ENCODE results near the gene PCDHB5.
"Not testable (repeated sequence)": the region's sequence is repeated elsewhere in the genome, so short reads cannot be mapped to it uniquely, and the experiment has no call there.

The PCDHB5 gene

GRCh38 chr5:141180313-141180712, 45.3 kb downstream of the PCDHB5 start:
- TF ChIP-seq, protein P1, sequence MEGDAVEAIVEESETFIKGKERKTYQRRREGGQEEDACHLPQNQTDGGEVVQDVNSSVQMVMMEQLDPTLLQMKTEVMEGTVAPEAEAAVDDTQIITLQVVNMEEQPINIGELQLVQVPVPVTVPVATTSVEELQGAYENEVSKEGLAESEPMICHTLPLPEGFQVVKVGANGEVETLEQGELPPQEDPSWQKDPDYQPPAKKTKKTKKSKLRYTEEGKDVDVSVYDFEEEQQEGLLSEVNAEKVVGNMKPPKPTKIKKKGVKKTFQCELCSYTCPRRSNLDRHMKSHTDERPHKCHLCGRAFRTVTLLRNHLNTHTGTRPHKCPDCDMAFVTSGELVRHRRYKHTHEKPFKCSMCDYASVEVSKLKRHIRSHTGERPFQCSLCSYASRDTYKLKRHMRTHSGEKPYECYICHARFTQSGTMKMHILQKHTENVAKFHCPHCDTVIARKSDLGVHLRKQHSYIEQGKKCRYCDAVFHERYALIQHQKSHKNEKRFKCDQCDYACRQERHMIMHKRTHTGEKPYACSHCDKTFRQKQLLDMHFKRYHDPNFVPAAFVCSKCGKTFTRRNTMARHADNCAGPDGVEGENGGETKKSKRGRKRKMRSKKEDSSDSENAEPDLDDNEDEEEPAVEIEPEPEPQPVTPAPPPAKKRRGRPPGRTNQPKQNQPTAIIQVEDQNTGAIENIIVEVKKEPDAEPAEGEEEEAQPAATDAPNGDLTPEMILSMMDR (IDR thresholded peaks at IDR 0.05; ENCODE audit: low read depth, low read length), result no peak
- TF ChIP-seq POLR2A (IDR thresholded peaks at IDR 0.05; ENCODE audit: extremely low read depth, insufficient read length) (no peak), MYC (IDR thresholded peaks at IDR 0.05; ENCODE audit: low read depth, low read length) (no peak), MAX (IDR thresholded peaks at IDR 0.05; ENCODE audit: low read depth, low read length) (no peak)
- H3K4me3 ChIP-seq (ENCODE audit: low read depth, low read length), result no peak overlapping the region
- no peak for DNase-seq (ENCODE audit: low read depth)

GRCh38 chr5:141182248-141182647, 47.2 kb downstream of the PCDHB5 start, which contains the start of gene PCDHB16:
PCDHB16 (plus strand) TSS chr5:141182387; CDS start chr5:141182560, 173 bp downstream.
- no peak for TF ChIP-seq MAX (IDR thresholded peaks at IDR 0.05; ENCODE audit: low read depth, low read length)
- TF ChIP-seq MYC (IDR thresholded peaks at IDR 0.05; ENCODE audit: low read depth, low read length), result no peak
- no peak for TF ChIP-seq POLR2A (IDR thresholded peaks at IDR 0.05; ENCODE audit: extremely low read depth, insufficient read length)
- TF ChIP-seq, protein P1 (IDR thresholded peaks at IDR 0.05; ENCODE audit: low read depth, low read length), result no peak
- H3K4me3 ChIP-seq (ENCODE audit: low read depth, low read length), result no peak within 1 kb of the TSS
- no peak for DNase-seq (ENCODE audit: low read depth)

- H3K4me3 ChIP-seq (ENCODE audit: low read depth, low read length), result not testable (repeated sequence)
Observed at GRCh38 chr5:141184117-141184855, 49.3 kb downstream of the PCDHB5 start.

GRCh38 chr5:141186897-141187512, 52.0 kb downstream of the PCDHB5 start, which contains the start of gene PCDHB9:
PCDHB9 (plus strand) TSS chr5:141187161; CDS start chr5:141187319, 158 bp downstream.
- peak; percentile 75 for DNase-seq (ENCODE audit: low read depth)
- no peak for TF ChIP-seq MYC (IDR thresholded peaks at IDR 0.05; ENCODE audit: low read depth, low read length)
- TF ChIP-seq, protein P1 (IDR thresholded peaks at IDR 0.05; ENCODE audit: low read depth, low read length), result peak; percentile 86
- peak within 1 kb of the TSS; percentile 41 for H3K4me3 ChIP-seq (ENCODE audit: low read depth, low read length)

More at GRCh38 chr5:141184117-141184855, 49.3 kb downstream of the PCDHB5 start:
- DNase-seq (ENCODE audit: low read depth), result not testable (repeated sequence)
